IPS-18c (cell line): ENCODE measurements around the gene PNPLA8.
"Not testable (repeated sequence)": the region's sequence is repeated elsewhere in the genome, so short reads cannot be mapped to it uniquely, and the experiment has no call there.

Source experiments
- H3K4me3 ChIP-seq: 2 replicates; pipeline ENCODE4 v1.7.0; 2013; ENCODE audit warnings: low read depth, mild to moderate bottlenecking, low read length, moderate library complexity; ENCODE audit not compliant: insufficient read depth
- H3K9me3 ChIP-seq: one replicate; pipeline ENCODE4 v1.6.1; 2013; ENCODE audit warnings: mild to moderate bottlenecking, low read length, moderate library complexity; ENCODE audit not compliant: control insufficient read depth, insufficient read depth

PNPLA8 gene

DNA sequence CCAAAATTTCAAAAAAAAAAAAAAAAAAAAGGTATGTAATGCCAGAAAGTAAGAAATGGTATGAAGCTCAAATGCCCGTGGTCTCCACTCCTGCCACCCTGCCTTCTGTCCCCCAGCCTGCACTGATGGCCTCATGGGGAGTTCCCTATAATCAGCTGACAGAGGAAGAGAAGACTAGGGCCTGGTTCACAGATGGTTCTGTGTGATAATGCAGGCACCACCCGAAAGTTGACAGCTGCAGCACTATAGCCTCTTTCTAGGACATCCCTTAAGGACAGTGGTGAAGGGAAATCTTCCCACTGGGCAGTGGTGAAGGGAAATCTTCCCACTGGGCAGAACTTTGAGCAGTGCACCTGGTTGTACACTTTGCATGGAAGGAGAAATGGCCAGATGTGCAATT is 12.3 kb upstream of the PNPLA8 start:
- not testable (repeated sequence) for H3K9me3 ChIP-seq

GRCh38 chr7:108537229-108537628 is 11.3 kb upstream of the PNPLA8 start:
- H3K9me3 ChIP-seq, result no peaks in the 10 kb centered on the region
- no peak overlapping the region for H3K4me3 ChIP-seq

More for the DNA sequence above, 12.3 kb upstream of the PNPLA8 start:
- not testable (repeated sequence) for H3K4me3 ChIP-seq

DNA sequence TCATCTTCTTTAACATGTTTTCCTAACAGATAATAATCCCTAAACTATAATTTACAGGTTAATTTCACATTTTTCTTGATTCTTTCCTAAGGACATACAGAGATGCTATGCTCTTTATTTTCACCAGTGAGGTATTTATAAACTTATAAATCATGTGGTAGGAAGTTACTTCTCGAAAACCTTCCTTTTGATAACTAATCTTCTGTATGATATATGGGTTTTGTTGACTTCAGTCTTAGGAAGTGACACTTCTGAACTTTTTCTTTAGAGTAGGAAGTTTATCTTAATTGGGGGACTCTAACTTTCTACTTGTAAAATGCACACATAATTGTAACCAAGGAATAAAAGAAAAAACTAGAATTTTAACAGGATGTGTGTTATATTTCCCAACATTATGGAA is 9.8 kb upstream of the PNPLA8 start:
- no peaks in the 10 kb centered on the region for H3K9me3 ChIP-seq
- no peak overlapping the region for H3K4me3 ChIP-seq

DNA sequence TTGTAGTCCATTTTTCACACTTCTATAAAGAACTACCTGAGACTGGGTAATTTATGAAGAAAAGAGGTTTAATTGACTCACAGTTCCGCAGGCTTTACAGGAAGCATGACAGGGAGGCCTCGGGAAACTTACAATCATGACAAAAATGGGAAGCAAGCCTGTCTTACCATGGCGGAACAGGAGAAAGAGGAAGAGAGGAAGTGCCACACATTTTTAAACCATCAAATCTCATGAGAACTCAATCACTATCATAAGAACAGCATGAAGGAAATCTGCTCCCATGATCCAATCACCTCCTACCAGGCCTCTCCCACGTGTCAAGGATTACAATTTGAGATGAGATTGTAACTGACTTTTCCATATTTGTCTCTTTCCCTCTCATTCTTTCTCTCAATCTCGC is 9.3 kb upstream of the PNPLA8 start:
- H3K4me3 ChIP-seq, result no peak overlapping the region
- no peaks in the 10 kb centered on the region for H3K9me3 ChIP-seq

DNA sequence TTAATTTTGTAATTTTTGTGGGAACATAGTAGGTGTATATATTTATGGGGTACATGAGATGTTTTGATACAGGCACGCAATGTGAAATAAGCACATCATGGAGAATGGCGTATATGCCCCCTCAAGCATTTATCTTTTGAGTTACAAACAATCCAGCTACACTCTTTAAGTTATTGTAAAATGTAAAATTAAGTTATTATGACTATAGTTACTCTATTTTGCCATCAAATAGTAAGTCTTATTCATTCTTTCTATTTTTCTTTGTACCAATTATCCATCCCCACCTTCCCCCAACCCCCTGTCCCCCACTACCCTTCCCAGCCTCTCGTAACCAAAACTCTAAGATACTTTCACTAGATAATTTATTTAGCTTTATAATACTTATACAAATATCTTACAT is 7.8 kb upstream of the PNPLA8 start:
- no peak overlapping the region for H3K4me3 ChIP-seq
- no peaks in the 10 kb centered on the region for H3K9me3 ChIP-seq

DNA sequence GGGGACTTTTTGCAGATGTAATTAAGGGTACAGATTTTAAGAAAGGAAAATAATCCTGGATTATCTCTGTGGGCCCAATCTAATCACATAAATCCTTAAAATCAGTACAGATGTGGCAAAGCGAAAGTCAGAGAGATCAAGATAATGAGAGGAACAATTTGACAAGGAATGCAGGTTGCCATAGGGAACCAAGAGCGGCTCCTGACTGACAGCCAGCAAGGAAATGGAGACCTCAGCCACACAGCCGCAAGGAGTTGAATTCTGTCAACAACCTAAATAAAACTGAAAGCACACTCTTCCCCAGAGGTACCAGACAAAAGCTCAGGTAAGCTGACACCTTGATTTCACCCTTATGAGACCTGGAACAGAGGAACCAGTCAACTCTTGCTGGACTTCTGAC is 3.4 kb upstream of the PNPLA8 start:
- no peaks in the 10 kb centered on the region for H3K9me3 ChIP-seq
- H3K4me3 ChIP-seq, result no peak overlapping the region

DNA sequence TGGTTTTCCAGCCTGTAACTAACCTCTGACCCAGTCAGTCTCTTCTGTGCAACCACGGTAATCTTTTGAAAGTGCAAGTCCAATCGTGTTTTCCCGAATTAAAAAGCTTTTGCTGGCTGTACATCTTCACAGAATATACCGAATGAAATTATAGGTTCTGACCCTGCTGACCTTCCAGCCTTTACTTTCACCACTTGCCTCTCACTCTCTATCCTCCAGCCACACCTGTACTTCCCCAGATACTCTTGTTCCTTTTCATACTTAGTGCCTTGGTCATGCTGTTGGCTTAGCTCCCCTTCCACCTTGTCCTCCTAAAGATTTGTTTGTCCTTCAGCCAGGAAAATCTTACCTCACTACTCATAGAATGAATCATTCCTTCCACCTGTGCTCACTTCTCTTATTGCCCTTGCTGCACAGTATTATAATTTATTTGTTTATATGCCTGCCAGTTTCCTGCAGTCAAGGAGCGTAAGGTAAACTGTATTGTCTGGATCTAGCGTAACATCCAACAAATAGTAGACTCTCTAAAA is 2.3 kb upstream of the PNPLA8 start:
- Histone ChIP-seq H3K4me3 (no peak overlapping the region), H3K9me3 (no peaks in the 10 kb centered on the region)

- Histone ChIP-seq H3K4me3 (peak overlapping the region; percentile 55), H3K9me3 (no peaks in the 10 kb centered on the region)
These were observed 758 bp upstream of the PNPLA8 start for GRCh38 chr7:108526768-108527017.

DNA sequence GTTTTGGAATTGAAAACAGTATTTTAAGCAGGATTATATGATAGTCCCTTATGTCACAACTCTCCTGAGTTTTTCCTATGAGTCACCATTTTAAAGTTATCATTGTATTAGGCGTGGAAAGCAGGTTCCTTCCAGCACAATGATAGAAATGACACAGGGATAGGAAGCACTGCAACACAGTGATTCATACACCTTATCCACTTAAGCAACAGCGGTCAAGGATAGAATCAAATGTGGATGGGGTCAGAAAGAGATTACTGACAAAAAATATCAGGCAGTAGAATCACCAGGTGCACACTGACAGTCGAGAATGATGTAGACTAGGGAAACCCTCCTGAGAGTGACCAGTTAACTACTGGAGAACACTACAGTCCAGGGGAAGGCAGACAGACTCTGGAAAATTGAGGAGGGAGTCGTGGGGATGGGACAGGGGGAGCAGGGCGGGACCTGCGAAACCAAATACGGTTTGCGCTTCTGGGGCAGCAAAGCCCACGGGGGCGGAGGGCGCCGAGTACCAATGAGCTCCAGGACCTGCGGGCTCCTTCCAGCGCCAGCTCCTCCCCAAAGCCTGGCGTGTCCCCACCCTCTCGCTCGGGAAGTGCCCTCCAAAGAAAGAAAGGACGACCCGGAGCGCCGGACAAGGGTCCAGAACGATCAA is 479 bp downstream of the PNPLA8 start:
- H3K4me3 ChIP-seq, result peak overlapping the region; percentile 94
- no peaks in the 10 kb centered on the region for H3K9me3 ChIP-seq

DNA sequence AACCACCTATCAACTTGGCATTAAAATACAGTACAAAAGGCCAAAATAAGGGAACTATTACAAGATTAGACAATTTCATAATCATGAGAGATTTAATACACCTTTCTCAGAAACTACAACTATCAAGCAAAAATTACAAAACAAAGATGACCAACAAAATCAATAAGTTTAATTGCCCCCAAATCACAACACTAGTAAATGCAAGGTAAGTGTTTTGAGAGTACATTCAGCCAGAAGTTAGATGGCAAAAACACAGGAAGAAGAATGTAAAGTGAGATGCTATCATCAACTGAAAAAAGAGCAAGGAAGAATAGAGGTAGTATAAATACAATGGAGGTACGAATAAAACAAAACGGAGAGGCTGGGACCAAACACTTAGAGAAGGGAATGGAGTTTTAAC is 3.2 kb downstream of the PNPLA8 start:
- Histone ChIP-seq H3K9me3 (no peaks in the 10 kb centered on the region), H3K4me3 (no peak overlapping the region)

DNA sequence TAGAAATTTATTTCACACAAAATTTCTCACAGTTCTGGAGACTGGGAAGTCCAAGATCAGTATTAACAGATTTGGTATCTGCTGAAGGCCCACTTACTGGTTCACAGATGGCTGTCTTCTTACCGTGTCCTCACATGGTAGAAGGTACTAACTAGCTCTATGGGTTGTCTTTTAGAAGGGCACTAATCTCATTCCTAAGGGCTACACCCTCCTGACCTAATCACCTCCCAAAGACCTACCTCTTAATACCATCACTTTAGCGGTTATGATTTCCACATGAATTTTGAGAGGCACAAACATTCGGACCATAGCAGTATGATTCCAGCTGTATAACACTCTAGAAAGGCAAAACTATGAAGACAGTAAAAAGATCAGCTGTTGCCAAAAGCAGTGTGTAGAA is 8.0 kb downstream of the PNPLA8 start:
- Histone ChIP-seq H3K9me3 (no peaks in the 10 kb centered on the region), H3K4me3 (no peak overlapping the region)

GRCh38 chr7:108515630-108516029 is 10.3 kb downstream of the PNPLA8 start:
- H3K4me3 ChIP-seq, result no peak overlapping the region
- H3K9me3 ChIP-seq, result no peaks in the 10 kb centered on the region

GRCh38 chr7:108515013-108515412 is 10.9 kb downstream of the PNPLA8 start:
- H3K9me3 ChIP-seq, result no peaks in the 10 kb centered on the region
- H3K4me3 ChIP-seq, result no peak overlapping the region

DNA sequence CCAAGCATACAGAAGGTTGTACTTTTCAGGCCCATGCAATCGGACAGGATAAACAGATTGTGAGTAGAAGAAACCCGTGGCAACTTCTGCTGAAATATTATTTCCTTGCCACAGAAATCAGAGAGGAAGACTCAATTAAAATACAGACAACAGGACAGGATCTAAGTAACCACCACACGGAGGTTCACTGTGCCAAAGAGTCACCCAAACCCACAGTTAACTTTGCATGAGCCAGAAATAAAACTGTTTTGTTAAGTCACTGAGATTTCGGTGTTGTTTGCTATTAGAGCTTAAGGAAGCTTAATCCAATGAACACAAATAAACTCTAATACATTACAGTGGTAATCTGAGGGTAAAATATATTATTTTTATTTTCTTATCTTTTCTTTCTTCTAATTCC is 14.0 kb downstream of the PNPLA8 start:
- Histone ChIP-seq H3K4me3 (no peak overlapping the region), H3K9me3 (no peaks in the 10 kb centered on the region)

DNA sequence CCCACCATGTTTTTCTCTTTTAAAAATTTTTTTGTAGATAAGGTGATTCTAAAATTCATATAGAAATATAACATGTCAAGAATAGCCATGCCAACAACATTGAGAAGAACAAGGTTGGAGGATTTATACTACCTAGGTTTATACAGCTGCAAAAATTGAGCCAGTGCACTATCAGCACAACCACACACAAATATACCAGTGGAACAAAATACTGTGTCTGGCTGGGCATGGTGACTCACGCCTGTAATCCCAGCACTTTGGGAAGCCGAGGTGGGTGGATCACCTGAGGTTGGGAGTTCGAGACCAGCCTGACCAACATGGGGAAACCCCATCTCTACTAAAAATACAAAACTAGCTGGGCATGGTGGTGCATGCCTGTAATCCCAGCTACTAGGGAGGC is 21.4 kb downstream of the PNPLA8 start:
- not testable (repeated sequence) for H3K4me3 ChIP-seq, H3K9me3 ChIP-seq

- Histone ChIP-seq H3K4me3 (no peak overlapping the region), H3K9me3 (no peaks in the 10 kb centered on the region)
These were observed 22.6 kb downstream of the PNPLA8 start for GRCh38 chr7:108503112-108504026.

DNA sequence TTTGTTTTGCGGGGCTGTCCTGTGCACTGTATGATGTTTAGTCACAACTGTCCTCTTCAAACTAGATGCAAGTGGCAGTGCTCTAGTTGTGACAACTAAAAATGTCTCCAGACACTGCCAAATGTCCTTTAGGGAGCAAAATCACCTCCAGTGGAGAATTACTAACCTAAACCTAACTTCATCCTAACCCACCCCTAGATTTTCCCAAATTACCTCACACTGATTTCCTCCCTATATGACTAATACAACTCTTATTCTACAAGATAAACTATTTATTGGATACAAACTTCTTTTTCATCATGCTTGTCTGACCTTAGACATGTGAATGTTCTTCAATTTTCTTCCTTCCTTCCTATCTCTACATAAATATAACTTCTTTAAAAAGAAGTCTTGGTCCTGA is 26.4 kb downstream of the PNPLA8 start:
- Histone ChIP-seq H3K9me3 (no peaks in the 10 kb centered on the region), H3K4me3 (no peak overlapping the region)

- no peak overlapping the region for H3K4me3 ChIP-seq
- H3K9me3 ChIP-seq, result no peaks in the 10 kb centered on the region
These were observed 27.5 kb downstream of the PNPLA8 start for GRCh38 chr7:108498481-108498880.
